HG03469 (cell line): ENCODE results near the gene CNTN5.
"Not testable (repeated sequence)": the region's sequence is repeated elsewhere in the genome, so short reads cannot be mapped to it uniquely, and the experiment has no call there.

Experiments
- ATAC-seq: cut with Tn5 transposase; IDR thresholded peaks from one replicate; pipeline ENCODE4 v1.9.1; 2021; ENCODE audit warnings: mild to moderate bottlenecking, moderate library complexity, moderate number of reproducible peaks; ENCODE audit not compliant: unreplicated experiment

CNTN5 gene

GRCh38 chr11:100176456-100176855 is 1155.7 kb downstream of the CNTN5 start:
- no peak for ATAC-seq

- no peak for ATAC-seq
These were observed 1156.9 kb downstream of the CNTN5 start for GRCh38 chr11:100177651-100178050.

GRCh38 chr11:100182350-100182749 is 1161.6 kb downstream of the CNTN5 start:
- no peak for ATAC-seq

GRCh38 chr11:100182927-100183326 is 1162.2 kb downstream of the CNTN5 start:
- ATAC-seq, result no peak

GRCh38 chr11:100185588-100185987 is 1164.8 kb downstream of the CNTN5 start:
- ATAC-seq, result no peak

- ATAC-seq, result no peak
These were observed 1167.5 kb downstream of the CNTN5 start for GRCh38 chr11:100188137-100188783.

- ATAC-seq, result no peak
These were observed 1169.6 kb downstream of the CNTN5 start for GRCh38 chr11:100190395-100190794.

GRCh38 chr11:100192181-100192580 is 1171.4 kb downstream of the CNTN5 start:
- no peak for ATAC-seq

- ATAC-seq, result no peak
These were observed 1183.0 kb downstream of the CNTN5 start for GRCh38 chr11:100203789-100204188.

- ATAC-seq, result no peak
These were observed 1185.2 kb downstream of the CNTN5 start for GRCh38 chr11:100205926-100206325.

GRCh38 chr11:100208207-100208606 is 1187.5 kb downstream of the CNTN5 start:
- ATAC-seq, result no peak

- ATAC-seq, result no peak
These were observed 1194.0 kb downstream of the CNTN5 start for GRCh38 chr11:100214791-100215190.

- ATAC-seq, result no peak
These were observed 1200.1 kb downstream of the CNTN5 start for GRCh38 chr11:100220801-100221200.

- ATAC-seq, result no peak
These were observed 1201.0 kb downstream of the CNTN5 start for GRCh38 chr11:100221791-100222190.

- no peak for ATAC-seq
These were observed 1203.8 kb downstream of the CNTN5 start for GRCh38 chr11:100224541-100225034.

GRCh38 chr11:100229086-100229485 is 1208.3 kb downstream of the CNTN5 start:
- no peak for ATAC-seq

GRCh38 chr11:100232006-100232405 is 1211.3 kb downstream of the CNTN5 start:
- no peak for ATAC-seq

GRCh38 chr11:100235085-100235484 is 1214.3 kb downstream of the CNTN5 start:
- no peak for ATAC-seq

- no peak for ATAC-seq
These were observed 1219.3 kb downstream of the CNTN5 start for GRCh38 chr11:100240025-100240539.

GRCh38 chr11:100247704-100248103 is 1227.0 kb downstream of the CNTN5 start:
- ATAC-seq, result no peak

GRCh38 chr11:100257238-100257803 is 1236.6 kb downstream of the CNTN5 start:
- not testable (repeated sequence) for ATAC-seq

GRCh38 chr11:100269516-100269915 is 1248.8 kb downstream of the CNTN5 start:
- ATAC-seq, result no peak
